ENCODE data around the gene MAGI1.

- TF ChIP-seq CTCF (IDR thresholded peaks at IDR 0.05; ENCODE audit: insufficient read depth, low read length, poor library complexity, severe bottlenecking) (no peak), EZH2phosphoT487 (conservative IDR thresholded peaks at IDR 0.05; ENCODE audit: low read length) (no peak)
Measured at GRCh38 chr3:65968996-65969395, 69.7 kb downstream of the MAGI1 start.
